ENCODE measurements around the gene PDS5A. TPM values are rescaled to one million over a fixed set of nuclear protein-coding genes. Genes with fewer than 3 reads are reported as not detected.
"Not testable (repeated sequence)": the region's sequence is repeated elsewhere in the genome, so short reads cannot be mapped to it uniquely, and the experiment has no call there.

The PDS5A gene
- total and polyA plus RNA-seq, 2 of the 13 experiments (the other 11 are each of a cell fraction or from before 2014, with no cell fraction given) = 31.8 to 57.0 TPM

DNA sequence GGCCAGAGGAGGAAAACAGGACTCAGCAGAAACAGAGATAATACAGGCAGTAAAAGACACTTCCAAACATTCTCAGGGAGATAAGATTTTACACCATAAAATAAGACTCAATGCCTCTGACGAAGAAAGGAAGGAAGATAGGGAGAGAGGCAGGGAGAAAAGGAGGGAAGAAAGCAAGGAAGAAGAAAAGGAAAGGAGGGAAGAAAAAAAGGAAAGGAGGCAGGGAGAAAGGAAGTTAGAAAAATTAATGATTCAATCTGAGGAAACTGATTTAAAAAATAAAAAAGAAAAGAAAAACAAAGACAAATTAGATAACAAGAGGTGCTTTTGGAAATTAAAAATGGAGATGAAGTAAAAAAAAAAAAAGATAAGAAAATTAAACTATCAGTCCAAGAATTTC, 72.1 kb downstream of the PDS5A start:
- DNase-seq (ENCODE audit: low spot score) (no peak), ATAC-seq (no peak), FAIRE-seq (no peak)
- in situ Hi-C loops (cut with HindIII; ENCODE audit: extremely low pct_ligation_motif_present, low pct_unique_long_range_greater_than_20kb) = no loop called here
- Histone ChIP-seq H3K27me3 (ENCODE audit: control insufficient read depth in 1 of 2, insufficient read depth in 2 of 2, low read length in 2 of 2) (no peaks in the 10 kb centered on the region), H3K79me2 (ENCODE audit: insufficient read depth, low read length) (no peaks in the 10 kb centered on the region), H3K9me3 (ENCODE audit: low read length) (no peaks in the 10 kb centered on the region), H3K4me2 (ENCODE audit: low read depth, low read length) (no peak overlapping the region), H3K9ac (ENCODE audit: insufficient read depth, low read depth, low read length) (no peak overlapping the region), H3K27ac (ENCODE audit: extremely low read length, insufficient read depth, low read length) (no peak overlapping the region), H2AFZ (ENCODE audit: low read length) (no peak overlapping the region), H3K4me1 (ENCODE audit: insufficient read depth, low read length) (no peaks in the 10 kb centered on the region), H3K36me3 (replicated peaks in 1 of 2; ENCODE audit: control insufficient read depth in 1 of 2, insufficient read depth in 2 of 2, low read length in 2 of 2) (peaks cover 8 to 56% of the 10 kb centered on the region in 2 experiments), H4K20me1 (ENCODE audit: insufficient read depth, low read length) (no peaks in the 10 kb centered on the region), H3K4me3 (replicated peaks in 1 of 3; ENCODE audit: insufficient read depth in 1 of 3, low read depth in 2 of 3, low read length in 3 of 3) (no peak overlapping the region)
- WGBS (ENCODE audit: low lambda C conversion rate) = 100% methylated on average over 1 of the region's 1 CpG
- BruUV-seq (replicated peaks) = no TSS peak
- POLR2A ChIA-PET = no interaction called here
- CTCF ChIA-PET (ENCODE audit: low intra/inter-chr PET ratio, low total read pairs) = no interaction called here
- no peak for TF ChIP-seq ZNF749 (CRISPR knock-in tag; IDR thresholded peaks at IDR 0.05; ENCODE audit: borderline replicate concordance)
- no peak for TF ChIP-seq MYC (CRISPR knock-in tag; IDR thresholded peaks at IDR 0.05; ENCODE audit: borderline replicate concordance)
- no peak for TF ChIP-seq TSC22D2 (CRISPR knock-in tag; IDR thresholded peaks at IDR 0.05; ENCODE audit: borderline replicate concordance)
- TF ChIP-seq ZNF569 (CRISPR knock-in tag; IDR thresholded peaks at IDR 0.05; ENCODE audit: borderline replicate concordance) = no peak
- intact Hi-C loops (cut with micrococcal nuclease; ENCODE audit: unreplicated experiment) = no loop called here

DNA sequence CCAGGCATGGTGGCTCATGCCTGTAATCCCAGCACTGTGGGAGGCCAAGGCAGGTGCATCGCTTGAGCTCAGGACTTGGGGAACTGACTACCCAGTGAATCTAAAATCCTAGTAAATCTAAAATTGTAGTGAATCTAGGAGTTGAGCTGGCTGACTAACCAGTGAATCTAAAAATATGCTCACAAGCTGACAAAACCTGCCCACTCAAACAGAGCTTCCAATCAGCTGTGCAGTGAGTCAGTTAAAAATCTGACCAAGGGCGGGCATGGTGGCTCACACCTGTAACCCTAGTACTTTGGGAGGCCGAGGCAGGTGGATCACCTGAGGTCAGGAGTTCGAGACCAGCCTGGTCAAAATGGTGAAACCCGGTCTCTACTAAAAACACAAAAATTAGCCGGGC, 72.7 kb downstream of the PDS5A start:
- H3K27me3 ChIP-seq (ENCODE audit: control insufficient read depth in 1 of 2, insufficient read depth in 2 of 2, low read length in 2 of 2); H3K27ac ChIP-seq (ENCODE audit: extremely low read length, insufficient read depth, low read length); CTCF ChIA-PET (ENCODE audit: low intra/inter-chr PET ratio, low total read pairs); H3K4me1 ChIP-seq (ENCODE audit: insufficient read depth, low read length); H3K4me2 ChIP-seq (ENCODE audit: low read depth, low read length); POLR2A ChIA-PET; ATAC-seq; H3K9ac ChIP-seq (ENCODE audit: insufficient read depth, low read depth, low read length); intact Hi-C loops (cut with micrococcal nuclease; ENCODE audit: unreplicated experiment); H2AFZ ChIP-seq (ENCODE audit: low read length); FAIRE-seq; DNase-seq (ENCODE audit: low spot score); H4K20me1 ChIP-seq (ENCODE audit: insufficient read depth, low read length); H3K79me2 ChIP-seq (ENCODE audit: insufficient read depth, low read length); in situ Hi-C loops (cut with HindIII; ENCODE audit: extremely low pct_ligation_motif_present, low pct_unique_long_range_greater_than_20kb); H3K4me3 ChIP-seq (replicated peaks in 1 of 3; ENCODE audit: insufficient read depth in 1 of 3, low read depth in 2 of 3, low read length in 3 of 3); H3K9me3 ChIP-seq (ENCODE audit: low read length); BruUV-seq (replicated peaks): not testable (repeated sequence)
- 94% methylated on average over 6 of the region's 6 CpGs for WGBS (ENCODE audit: low lambda C conversion rate)
- H3K36me3 ChIP-seq (replicated peaks in 1 of 2; ENCODE audit: control insufficient read depth in 1 of 2, insufficient read depth in 2 of 2, low read length in 2 of 2) = peaks cover 8 to 59% of the 10 kb centered on the region in 2 experiments

Measured in HepG2 (cell line).